Measurements from ENCODE around the gene CTNNA3.

CTNNA3 gene

DNA sequence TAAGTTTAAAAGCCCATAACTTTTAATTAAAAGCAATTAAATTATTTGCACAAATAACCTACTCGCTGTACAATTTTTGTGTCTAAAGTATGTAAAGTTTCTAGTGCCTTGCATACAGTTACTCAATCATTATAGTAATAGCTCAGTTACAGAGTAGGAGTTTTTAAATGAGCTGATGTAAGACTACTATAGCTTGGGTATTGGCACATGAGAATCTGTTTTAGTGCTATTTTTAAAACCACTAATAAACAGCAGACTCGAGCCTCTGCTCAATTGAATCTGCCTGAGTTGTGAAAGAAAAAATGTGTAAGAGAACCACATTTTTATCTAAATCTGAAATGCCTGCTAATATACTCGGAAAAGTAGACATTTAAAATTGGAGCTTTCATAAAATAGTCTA is 31.1 kb downstream of the CTNNA3 start:
- DNase-seq: no peak

- DNase-seq: no peak
Observed at GRCh38 chr10:67663449-67664087, 32.4 kb downstream of the CTNNA3 start.

DNA sequence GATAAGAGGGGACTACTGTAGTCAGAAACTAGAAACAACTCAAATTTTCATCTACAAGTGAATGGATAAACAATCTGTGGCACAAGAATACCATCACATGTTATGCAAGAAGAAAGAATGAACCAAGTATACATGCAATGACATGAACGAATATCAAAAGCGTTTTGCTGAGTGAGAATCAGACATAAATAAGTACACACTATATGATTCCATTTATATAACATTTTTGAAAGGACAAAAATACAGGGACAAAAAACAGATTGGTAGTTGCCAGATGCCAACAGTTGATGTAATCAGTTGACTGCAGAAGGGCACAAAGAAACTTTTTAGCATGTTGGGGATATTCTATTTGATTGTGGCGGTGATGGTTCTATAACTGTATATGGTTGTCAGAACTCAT is 33.6 kb downstream of the CTNNA3 start:
- DNase-seq: no peak

- no peak for DNase-seq
Observed at GRCh38 chr10:67659497-67659896, 36.5 kb downstream of the CTNNA3 start.

DNA sequence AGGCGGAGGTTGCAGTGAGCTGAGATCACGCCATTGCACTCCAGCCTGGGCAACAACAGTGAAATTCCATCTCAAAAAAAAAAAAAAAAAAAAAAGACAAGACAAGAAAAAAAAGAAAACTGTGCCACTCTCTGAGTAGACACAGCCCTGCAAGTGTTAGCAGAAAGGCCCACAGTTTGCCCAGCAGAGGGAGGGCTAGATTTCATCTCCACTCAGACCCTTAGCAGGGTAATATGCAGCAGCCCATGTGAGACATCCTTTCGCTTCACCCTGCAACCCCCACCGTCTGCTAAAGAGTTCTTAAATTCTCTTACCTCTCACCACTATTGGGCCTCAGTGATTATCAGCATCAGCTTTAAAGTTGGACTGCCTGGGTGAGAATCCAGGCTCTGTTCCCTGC is 38.2 kb downstream of the CTNNA3 start:
- DNase-seq: no peak

GRCh38 chr10:67650558-67650957 is 45.4 kb downstream of the CTNNA3 start:
- no peak for DNase-seq

DNA sequence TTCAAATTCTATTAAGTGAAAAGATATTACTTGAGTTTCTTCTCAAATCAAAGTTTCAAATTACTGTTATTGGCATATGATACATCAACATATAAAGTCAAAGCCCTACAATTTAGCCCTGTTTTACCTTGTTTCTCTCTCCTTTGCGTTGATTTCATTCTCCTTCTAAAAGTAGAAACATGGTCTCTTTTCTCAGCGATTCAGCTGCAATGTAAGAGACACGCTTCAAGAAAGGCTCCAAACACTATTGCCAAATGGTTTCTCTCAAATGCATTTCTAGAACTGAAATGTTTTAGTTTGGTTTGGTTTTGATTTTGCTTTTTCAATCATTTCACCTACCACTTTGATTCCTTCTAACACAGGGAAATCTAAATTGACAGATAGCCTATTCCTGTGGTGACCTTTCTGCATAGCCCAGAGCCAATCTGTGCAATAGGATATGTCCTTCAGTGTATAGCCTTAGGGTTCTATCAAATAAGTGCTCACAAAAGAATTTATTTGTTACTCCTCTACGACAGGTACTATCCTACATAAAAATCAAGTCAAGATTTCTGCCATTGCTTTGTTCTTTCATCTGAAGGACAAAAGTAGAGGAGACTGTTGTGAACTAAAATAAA is 47.3 kb downstream of the CTNNA3 start:
- no peak for DNase-seq

DNA sequence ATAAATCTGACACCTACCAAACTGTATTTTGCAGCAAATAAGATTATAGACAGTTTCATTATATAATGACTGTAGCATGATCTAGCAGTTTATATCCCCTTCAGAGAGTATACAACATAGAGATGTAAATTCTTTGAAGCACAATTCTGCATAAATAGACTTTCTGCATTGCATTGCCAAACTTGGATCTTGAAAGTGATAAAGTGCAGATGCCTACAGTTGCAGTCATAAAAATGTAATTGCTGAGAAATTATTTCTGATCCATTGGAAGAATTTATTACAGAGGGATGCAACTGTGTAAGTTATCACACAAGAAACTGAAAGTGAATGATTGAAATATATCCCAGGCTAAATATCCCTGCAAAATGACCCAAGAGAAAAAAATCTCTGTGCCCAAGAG is 65.1 kb downstream of the CTNNA3 start:
- DNase-seq: no peak

DNA sequence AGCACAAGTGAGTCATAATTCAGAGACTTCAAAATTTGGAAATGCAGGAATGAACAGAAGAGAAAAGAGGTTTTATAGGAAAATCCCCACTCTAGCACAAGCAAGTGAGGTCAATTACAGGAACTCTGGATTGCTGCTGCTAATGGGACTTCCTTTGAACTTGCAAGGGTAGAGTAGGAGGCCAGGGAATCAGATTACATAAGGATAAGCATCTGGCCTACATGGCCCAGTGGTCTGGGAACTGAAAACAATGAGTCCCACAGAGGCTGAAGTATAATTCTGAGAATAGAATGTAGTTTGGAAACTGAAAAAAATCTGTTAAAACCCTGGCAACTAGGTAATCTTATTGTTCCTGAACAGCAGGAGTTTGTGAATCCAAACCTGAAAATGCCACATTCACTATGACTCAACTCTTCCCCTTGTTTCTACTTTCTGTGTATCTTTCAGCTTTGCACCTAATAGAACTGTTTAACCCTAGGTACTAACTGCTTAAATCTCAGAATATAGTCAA is 66.5 kb downstream of the CTNNA3 start:
- DNase-seq: no peak

DNA sequence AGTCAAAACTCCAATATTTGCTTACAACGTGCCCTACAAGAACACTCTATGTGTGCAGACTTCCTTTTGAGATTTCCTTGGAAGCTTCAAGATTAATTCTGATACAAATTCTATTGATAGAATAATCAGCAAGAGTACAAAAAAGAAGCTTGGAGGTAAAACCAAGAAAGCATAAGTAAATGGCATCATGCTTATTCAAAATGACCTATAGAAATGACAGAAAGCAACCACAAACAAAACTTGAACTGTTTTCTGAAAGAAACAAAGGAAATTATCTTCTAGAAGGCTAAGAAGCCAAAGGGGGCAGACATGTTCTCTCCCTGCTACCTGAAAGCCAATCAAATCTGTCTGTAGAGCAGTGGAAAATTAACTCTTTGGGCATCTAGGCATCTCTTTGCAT is 73.0 kb downstream of the CTNNA3 start:
- DNase-seq: no peak

DNA sequence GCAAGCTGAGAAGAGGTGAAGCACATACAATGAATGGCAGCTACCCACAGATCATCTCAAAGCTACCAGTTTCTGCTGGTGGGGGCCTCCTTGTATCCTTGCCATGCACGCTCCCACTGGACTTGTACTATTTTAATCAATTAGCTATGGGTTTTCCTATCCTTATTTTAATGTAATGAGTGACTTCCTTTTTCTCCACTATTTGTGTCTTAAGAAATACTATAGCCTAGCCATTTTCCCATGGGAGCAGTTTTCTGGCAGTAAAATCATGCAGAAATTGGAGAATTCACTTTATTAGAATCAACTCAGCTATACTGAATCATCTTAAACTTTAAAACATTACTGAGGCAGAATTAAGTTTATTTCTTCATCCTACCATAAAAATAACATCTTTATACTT is 73.5 kb downstream of the CTNNA3 start:
- no peak for DNase-seq

GRCh38 chr10:67621834-67622233 is 74.2 kb downstream of the CTNNA3 start:
- DNase-seq: no peak

DNA sequence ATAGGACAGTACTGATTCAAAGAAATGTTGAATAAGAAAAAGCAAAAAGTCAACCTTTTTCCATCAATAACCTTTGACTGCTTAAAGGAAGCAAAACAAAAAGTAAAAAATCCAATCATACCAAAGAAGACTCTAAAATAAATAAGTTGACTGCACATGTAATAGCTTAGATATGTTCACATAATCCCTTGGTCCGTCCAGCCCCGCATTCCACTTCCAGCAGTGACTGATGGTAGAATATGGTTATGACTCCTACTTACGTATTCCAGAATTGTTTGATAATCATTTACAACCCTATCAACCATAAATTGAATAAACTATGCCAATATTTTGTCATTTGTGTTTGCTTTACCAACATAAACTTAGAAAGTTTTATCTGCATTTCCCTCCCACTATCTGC is 77.9 kb downstream of the CTNNA3 start:
- DNase-seq: no peak

GRCh38 chr10:67612577-67613537 is 83.1 kb downstream of the CTNNA3 start:
- DNase-seq: peak; percentile 47

DNA sequence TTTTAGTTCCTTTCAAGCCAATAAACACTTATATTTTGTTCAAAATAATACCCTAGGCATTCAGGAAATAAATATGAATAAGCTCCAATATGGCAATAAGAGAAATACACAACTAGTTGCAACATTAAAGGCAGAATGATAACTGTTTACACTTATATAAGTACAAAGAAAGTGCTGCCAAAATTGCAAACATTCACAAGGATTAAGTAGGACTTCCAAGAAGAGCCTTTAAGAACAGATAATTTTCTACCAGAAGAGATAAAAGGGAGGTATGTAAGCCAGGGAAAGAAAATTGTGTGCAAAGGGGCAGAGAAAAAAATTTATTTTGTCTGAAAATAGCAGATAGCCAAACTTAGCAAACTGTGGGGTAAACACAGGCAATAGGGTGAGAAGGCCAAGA is 83.8 kb downstream of the CTNNA3 start:
- no peak for DNase-seq

- no peak for DNase-seq
Observed at GRCh38 chr10:67609996-67610793, 85.8 kb downstream of the CTNNA3 start.

DNA sequence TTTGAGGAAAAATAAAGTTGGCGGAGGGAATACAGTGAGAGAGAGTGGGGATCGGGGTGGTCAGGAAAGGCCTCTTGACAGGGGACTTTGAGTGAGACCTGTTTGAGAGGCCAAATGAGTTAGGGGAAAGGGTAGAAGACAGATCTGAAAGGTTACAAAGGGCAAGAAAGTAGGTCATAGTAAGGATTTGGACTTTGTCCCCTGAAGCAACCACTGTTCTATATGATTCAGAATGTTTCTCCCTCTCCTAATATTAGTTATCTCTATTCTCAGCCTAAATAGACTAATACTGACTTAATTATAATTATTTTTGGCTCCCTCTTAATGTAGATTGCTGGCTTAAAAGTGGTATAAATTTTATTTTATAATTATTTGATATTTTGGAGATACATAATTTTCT is 88.0 kb downstream of the CTNNA3 start:
- DNase-seq: no peak

DNA sequence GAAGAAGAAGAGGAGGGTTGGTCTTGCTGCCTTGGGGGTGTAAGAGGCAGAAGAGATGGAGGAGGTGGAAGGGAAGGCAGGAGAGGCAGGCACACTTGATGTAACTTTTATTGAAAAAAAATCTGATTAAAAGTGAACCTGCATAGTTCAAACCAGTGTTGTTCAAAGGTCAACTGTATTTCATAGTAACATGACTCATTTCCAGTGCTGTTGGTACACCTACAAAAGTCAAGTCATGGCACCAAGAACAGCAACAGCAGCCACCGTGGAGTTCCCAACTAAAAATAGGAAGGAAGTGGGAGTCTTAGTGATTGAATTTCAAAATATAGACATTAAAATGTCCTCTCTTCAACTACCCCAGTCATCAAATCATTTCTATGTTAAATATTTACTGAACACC is 88.5 kb downstream of the CTNNA3 start:
- no peak for DNase-seq

DNA sequence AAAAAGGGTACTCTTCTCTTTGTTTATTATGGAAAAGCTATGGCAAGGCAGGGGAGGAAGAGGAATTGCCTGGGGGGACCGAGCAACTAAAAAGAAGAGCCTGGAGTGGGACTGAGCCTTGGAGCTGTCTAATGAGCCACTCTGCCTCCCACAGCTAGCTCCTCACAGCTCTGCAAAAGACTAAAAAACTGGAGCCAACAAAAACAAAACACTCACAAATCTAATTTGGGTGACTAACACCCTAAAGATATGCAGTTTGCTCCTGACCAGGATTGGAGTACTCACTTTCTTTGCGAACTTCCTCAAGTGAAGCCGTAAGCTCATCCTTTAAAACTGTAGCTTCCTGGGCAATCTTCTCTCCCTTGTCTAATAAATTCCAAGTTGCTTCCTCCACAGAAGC is 89.4 kb downstream of the CTNNA3 start:
- no peak for DNase-seq

DNA sequence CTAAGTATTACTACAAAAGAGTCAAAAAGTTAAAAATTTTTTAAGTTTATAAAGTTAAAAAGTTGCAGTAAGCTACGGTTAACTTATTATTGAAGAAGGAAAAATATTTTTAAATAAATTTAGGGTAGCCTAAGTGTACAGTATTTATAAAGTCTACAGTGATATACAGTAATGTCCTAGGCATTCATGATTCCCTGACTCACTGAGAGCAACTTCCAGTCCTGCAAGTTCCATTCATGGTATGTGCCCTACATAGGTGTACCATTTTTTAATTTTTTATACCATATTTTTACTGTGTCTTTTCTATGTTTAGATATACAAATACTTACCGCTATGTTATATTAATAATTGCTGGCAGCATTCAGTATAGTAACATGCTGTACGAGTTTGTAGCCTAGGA is 92.3 kb downstream of the CTNNA3 start:
- DNase-seq: no peak

GRCh38 chr10:67603086-67603485 is 92.9 kb downstream of the CTNNA3 start:
- no peak for DNase-seq

DNA sequence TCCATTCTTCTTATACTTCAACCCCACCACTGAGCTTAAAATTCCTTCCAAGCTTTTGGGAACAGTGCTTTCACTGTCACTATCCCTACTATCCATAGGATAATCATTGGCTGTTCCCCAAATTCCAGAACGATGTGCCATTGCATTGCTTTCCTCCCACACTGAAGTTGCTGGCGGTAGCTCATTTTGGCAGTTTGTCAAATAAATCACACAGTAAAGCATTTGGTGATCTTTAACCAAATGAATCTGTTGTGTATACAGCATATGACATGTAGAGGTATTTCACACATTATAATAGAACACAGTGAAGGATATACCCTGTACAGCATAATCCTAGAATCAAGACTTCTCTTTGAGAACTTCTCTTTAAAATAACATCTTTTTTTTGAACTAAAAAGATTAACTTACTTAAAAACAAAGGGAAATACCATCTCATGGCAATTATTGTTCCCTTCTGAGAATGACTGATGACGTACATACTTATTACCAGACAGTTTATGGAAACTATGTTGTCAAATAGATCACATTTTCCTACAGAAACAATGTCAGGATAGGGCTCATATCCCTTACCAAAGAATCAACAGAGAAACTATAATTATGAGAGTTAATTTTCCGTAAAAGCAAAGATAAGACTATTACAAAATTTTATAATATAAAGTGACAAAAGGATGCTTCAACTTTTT is 93.6 kb downstream of the CTNNA3 start:
- DNase-seq: no peak
